CD4-positive, alpha-beta T cell treated with Interleukin-21 for 1 hour (primary cell): ENCODE data around the gene FLII.
"Not testable (repeated sequence)": the region's sequence is repeated elsewhere in the genome, so short reads cannot be mapped to it uniquely, and the experiment has no call there.

Experiments
- DNase-seq: peaks from one replicate; pipeline ENCODE4 v3.0.0-alpha.2; 2020

Gene FLII

GRCh38 chr17:18258356-18259038, at the start of gene FLII:
TSS of gene FLII (minus strand) at chr17:18258738. CDS start at chr17:18258690, 48 bp downstream.
- DNase-seq = peak; percentile 54

- not testable (repeated sequence) for DNase-seq
Measured at GRCh38 chr17:18303206-18303605, 44.7 kb upstream of the FLII start.

- no peak for DNase-seq
Measured at GRCh38 chr17:18300725-18301480, 42.4 kb upstream of the FLII start.

GRCh38 chr17:18298061-18298460, 39.5 kb upstream of the FLII start:
- DNase-seq = not testable (repeated sequence)

GRCh38 chr17:18291718-18292540, 33.4 kb upstream of the FLII start:
- no peak for DNase-seq

- DNase-seq = no peak
Measured at GRCh38 chr17:18285296-18285695, 26.8 kb upstream of the FLII start.

GRCh38 chr17:18281788-18282187, 23.2 kb upstream of the FLII start:
- DNase-seq = no peak

- DNase-seq = no peak
Measured at GRCh38 chr17:18280766-18281371, 22.3 kb upstream of the FLII start.

GRCh38 chr17:18280249-18280648, 21.7 kb upstream of the FLII start:
- DNase-seq = no peak

GRCh38 chr17:18278867-18279266, 20.3 kb upstream of the FLII start:
- no peak for DNase-seq

- DNase-seq = no peak
Measured at GRCh38 chr17:18277076-18277475, 18.5 kb upstream of the FLII start.

- DNase-seq = no peak
Measured at GRCh38 chr17:18270046-18270931, 11.8 kb upstream of the FLII start.

GRCh38 chr17:18267927-18268711, 9.6 kb upstream of the FLII start:
- DNase-seq = no peak

GRCh38 chr17:18267366-18267765, 8.8 kb upstream of the FLII start:
- no peak for DNase-seq

GRCh38 chr17:18263885-18264682, 5.5 kb upstream of the FLII start:
- DNase-seq = no peak

GRCh38 chr17:18262641-18263040, 4.1 kb upstream of the FLII start:
- no peak for DNase-seq

GRCh38 chr17:18262111-18262510, 3.6 kb upstream of the FLII start:
- no peak for DNase-seq

GRCh38 chr17:18261659-18262058, 3.1 kb upstream of the FLII start:
- no peak for DNase-seq

GRCh38 chr17:18261146-18261515, 2.6 kb upstream of the FLII start:
- no peak for DNase-seq
